GM23248 (cell line): Measurements from ENCODE around the gene MORC2.

Experiments used
- EZH2 ChIP-seq: fragments of 200-600 bp; sonication (generic); IDR thresholded peaks from 2 replicates; pipeline ENCODE4 v1.6.1; 2018; ENCODE audit warnings: antibody characterized with exemption, mild to moderate bottlenecking; ENCODE audit not compliant: insufficient read depth, poor library complexity, severe bottlenecking
- EZH2phosphoT487 ChIP-seq: fragments of 200-600 bp; sonication (generic); IDR thresholded peaks from 2 replicates; pipeline ENCODE4 v1.6.1; 2018; ENCODE audit warnings: antibody characterized with exemption, moderate library complexity, mild to moderate bottlenecking, low read depth; ENCODE audit not compliant: insufficient read depth

DNA sequence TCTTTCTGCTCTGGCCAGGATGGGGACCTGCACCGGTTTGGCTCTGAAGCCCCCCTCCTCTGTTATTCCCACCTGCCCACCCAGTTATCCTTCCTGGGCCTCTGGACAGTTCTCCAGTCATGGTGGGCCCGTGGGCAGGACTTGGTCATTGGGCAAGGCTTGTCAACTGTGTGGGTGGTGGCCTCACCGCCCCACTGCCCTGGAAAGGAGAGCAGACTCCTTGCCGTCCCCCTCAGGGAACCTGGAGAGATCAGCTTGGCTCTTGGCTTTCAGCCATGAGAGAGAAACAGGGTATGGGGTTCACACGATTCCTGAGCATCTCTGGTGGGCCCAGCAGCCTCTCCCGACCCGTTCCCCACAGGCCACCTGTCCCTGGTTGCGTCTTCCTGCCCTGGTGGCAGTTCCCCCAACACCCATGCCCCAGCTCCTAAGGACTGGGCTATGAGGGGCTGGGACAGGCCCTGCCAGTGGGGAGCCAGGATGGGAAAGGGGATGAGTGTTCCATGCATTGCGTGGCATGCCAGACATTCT is 92.3 kb downstream of the MORC2 start:
- TF ChIP-seq EZH2 (no peak), EZH2phosphoT487 (no peak)
